ENCODE data around the gene TNFRSF21.

TNFRSF21 gene

GRCh38 chr6:47278545-47278944, 31.2 kb downstream of the TNFRSF21 start:
- no peak for TF ChIP-seq CTCF (IDR thresholded peaks at IDR 0.05)

- no peak for TF ChIP-seq CTCF (IDR thresholded peaks at IDR 0.05)
Measured at GRCh38 chr6:47277702-47278101, 32.0 kb downstream of the TNFRSF21 start.

- TF ChIP-seq CTCF (IDR thresholded peaks at IDR 0.05) = no peak
Measured at GRCh38 chr6:47276377-47276776, 33.3 kb downstream of the TNFRSF21 start.

- no peak for TF ChIP-seq CTCF (IDR thresholded peaks at IDR 0.05)
Measured at GRCh38 chr6:47275640-47276039, 34.1 kb downstream of the TNFRSF21 start.

GRCh38 chr6:47268572-47269187, 41.0 kb downstream of the TNFRSF21 start:
- TF ChIP-seq CTCF (IDR thresholded peaks at IDR 0.05) = no peak

- no peak for TF ChIP-seq CTCF (IDR thresholded peaks at IDR 0.05)
Measured at GRCh38 chr6:47267301-47267700, 42.4 kb downstream of the TNFRSF21 start.

GRCh38 chr6:47265971-47266370, 43.7 kb downstream of the TNFRSF21 start:
- no peak for TF ChIP-seq CTCF (IDR thresholded peaks at IDR 0.05)

- TF ChIP-seq CTCF (IDR thresholded peaks at IDR 0.05) = no peak
Measured at GRCh38 chr6:47264775-47265184, 44.9 kb downstream of the TNFRSF21 start.
